ENCODE measurements around the gene BANP.
"Not testable (repeated sequence)": the region's sequence is repeated elsewhere in the genome, so short reads cannot be mapped to it uniquely, and the experiment has no call there.

BANP gene

GRCh38 chr16:88076211-88076931, 125.1 kb downstream of the BANP start:
- in situ Hi-C loops (cut with MboI; ENCODE audit: low sequenced_read_pairs, unreplicated experiment), result no loop called here
- TF ChIP-seq CTCF (IDR thresholded peaks at IDR 0.05; ENCODE audit: borderline replicate concordance, control extremely low read depth, extremely low read depth, insufficient read depth, missing control alignments), result no peak
- DNase-seq (ENCODE audit: low spot score), result no peak

- DNase-seq (ENCODE audit: low spot score); in situ Hi-C loops (cut with MboI; ENCODE audit: low sequenced_read_pairs, unreplicated experiment): not testable (repeated sequence)
These were observed 125.7 kb downstream of the BANP start for GRCh38 chr16:88076932-88077320.

- TF ChIP-seq CTCF (IDR thresholded peaks at IDR 0.05; ENCODE audit: borderline replicate concordance, control extremely low read depth, extremely low read depth, insufficient read depth, missing control alignments), result no peak
- in situ Hi-C loops (cut with MboI; ENCODE audit: low sequenced_read_pairs, unreplicated experiment), result no loop called here
- DNase-seq (ENCODE audit: low spot score), result no peak
These were observed 126.3 kb downstream of the BANP start for GRCh38 chr16:88077328-88078108.

GRCh38 chr16:88078111-88078775, 127.0 kb downstream of the BANP start:
- TF ChIP-seq CTCF (IDR thresholded peaks at IDR 0.05; ENCODE audit: borderline replicate concordance, control extremely low read depth, extremely low read depth, insufficient read depth, missing control alignments), result no peak
- DNase-seq (ENCODE audit: low spot score), result no peak
- in situ Hi-C loops (cut with MboI; ENCODE audit: low sequenced_read_pairs, unreplicated experiment), result no loop called here

- in situ Hi-C loops (cut with MboI; ENCODE audit: low sequenced_read_pairs, unreplicated experiment), result no loop called here
- TF ChIP-seq CTCF (IDR thresholded peaks at IDR 0.05; ENCODE audit: borderline replicate concordance, control extremely low read depth, extremely low read depth, insufficient read depth, missing control alignments), result no peak
- DNase-seq (ENCODE audit: low spot score), result no peak
These were observed 132.3 kb downstream of the BANP start for GRCh38 chr16:88083582-88083981.

GRCh38 chr16:88084881-88085280, 133.6 kb downstream of the BANP start:
- no peak for TF ChIP-seq CTCF (IDR thresholded peaks at IDR 0.05; ENCODE audit: borderline replicate concordance, control extremely low read depth, extremely low read depth, insufficient read depth, missing control alignments)
- in situ Hi-C loops (cut with MboI; ENCODE audit: low sequenced_read_pairs, unreplicated experiment), result no loop called here
- DNase-seq (ENCODE audit: low spot score), result no peak
